Activated CD4-positive, alpha-beta memory T cell treated with anti-CD3 and anti-CD28 coated beads, Interleukin-2, amount 10 ng/mL, durations not matched to agents 7 days and 5 days (primary cell): ENCODE results near the gene KCNK4. TPM values are rescaled to one million over a fixed set of nuclear protein-coding genes. Genes with fewer than 3 reads are reported as not detected.

Experiments
- total RNA-seq, 2 experiments: library from RNA; stranded (reverse); gene quantifications; one replicate each; pipeline ENCODE4 v1.2.3, GENCODE V29; 2021

The KCNK4 gene
- total RNA-seq, 2 experiments from 2014 or later: 0.15 TPM; not detected in 1

Other genes with a start within 250 kb of the KCNK4 start
- gene MACROD1, start 125.2 kb upstream of the KCNK4 start, total RNA-seq: 1 to 10 TPM; 8.8 to 9.1 TPM
- gene STIP1, start 105.1 kb upstream of the KCNK4 start, total RNA-seq: 100 to 1,000 TPM; 258 to 269 TPM
- gene FERMT3, start 84.6 kb upstream of the KCNK4 start, total RNA-seq: 100 to 1,000 TPM; 195 to 199 TPM
- 10 to 100 TPM; 34.7 to 35.3 TPM for gene TRPT1, start 65.1 kb upstream of the KCNK4 start, total RNA-seq
- 10 to 100 TPM; 84.8 to 90.6 TPM for gene NUDT22, start 65.0 kb upstream of the KCNK4 start, total RNA-seq
- 10 to 100 TPM; 40.8 to 42.0 TPM for gene DNAJC4, start 60.8 kb upstream of the KCNK4 start, total RNA-seq
- gene VEGFB, start 56.7 kb upstream of the KCNK4 start, total RNA-seq: 10 to 100 TPM; 49.1 to 58.5 TPM
- gene FKBP2, start 50.2 kb upstream of the KCNK4 start, total RNA-seq: 10 to 100 TPM; 26.4 to 27.9 TPM
- gene PPP1R14B, start 44.4 kb upstream of the KCNK4 start, total RNA-seq: 100 to 1,000 TPM in 1 of 2 experiments, 10 to 100 TPM in 1; 96.9 to 105 TPM
- 10 to 100 TPM; 12.5 to 14.0 TPM for gene PLCB3, start 39.8 kb upstream of the KCNK4 start, total RNA-seq
- 10 to 100 TPM; 36.5 to 39.2 TPM for gene BAD, start 6.6 kb upstream of the KCNK4 start, total RNA-seq
- 10 to 100 TPM; 31.4 to 37.9 TPM for gene GPR137, start 5.5 kb upstream of the KCNK4 start, total RNA-seq
- gene CATSPERZ, start 9.1 kb downstream of the KCNK4 start, total RNA-seq: not detected
- gene ESRRA, start 14.2 kb downstream of the KCNK4 start, total RNA-seq: 10 to 100 TPM; 38.5 to 42.2 TPM
- 100 to 1,000 TPM; 137 to 145 TPM for gene TRMT112, start 26.3 kb downstream of the KCNK4 start, total RNA-seq
- gene PRDX5, start 26.8 kb downstream of the KCNK4 start, total RNA-seq: 100 to 1,000 TPM; 137 to 139 TPM
- gene CCDC88B, start 48.9 kb downstream of the KCNK4 start, total RNA-seq: 100 to 1,000 TPM in 1 of 2 experiments, 10 to 100 TPM in 1; 99.1 to 106 TPM
- gene RPS6KA4, start 67.9 kb downstream of the KCNK4 start, total RNA-seq: 10 to 100 TPM; 40.2 to 43.5 TPM